SU-DHL-6 (cell line): ENCODE measurements around the gene CSN2.

Experiments used
- H2AFZ ChIP-seq: fragments of 200-600 bp; sonication (generic); 2 replicates; pipeline ENCODE4 v1.6.1; 2014; ENCODE audit warnings: low read depth, mild to moderate bottlenecking, moderate library complexity, mixed read lengths, antibody characterized with exemption, low read length; ENCODE audit not compliant: severe bottlenecking
- H3F3A ChIP-seq: fragments of 200-600 bp; shearing (Covaris generic); 2 replicates; pipeline ENCODE4 v1.6.0; 2016; ENCODE audit warnings: antibody characterized with exemption, mild to moderate bottlenecking; ENCODE audit not compliant: insufficient read depth
- H3K27ac ChIP-seq: fragments of 200-600 bp; sonication (generic); 2 replicates; pipeline ENCODE4 v1.5.1; 2016; ENCODE audit warnings: low read depth, mild to moderate bottlenecking, low read length, moderate library complexity, mixed read lengths
- H3K27me3 ChIP-seq: fragments of 200-600 bp; sonication (generic), shearing (Covaris generic); 2 replicates; pipeline ENCODE4 v1.6.0; 2014; ENCODE audit warnings: mild to moderate bottlenecking, low read length
- H3K36me3 ChIP-seq: fragments of 200-600 bp; sonication (generic); 2 replicates; pipeline ENCODE4 v1.6.1; 2014; ENCODE audit warnings: mild to moderate bottlenecking, low read length, mixed read lengths
- H3K4me2 ChIP-seq: fragments of 300-600, 200-600 bp; shearing (Covaris generic), sonication (generic); 2 replicates; pipeline ENCODE4 v1.6.0; 2014; ENCODE audit warnings: low read length, low read depth, mild to moderate bottlenecking; ENCODE audit not compliant: poor library complexity, severe bottlenecking
- H3K4me3 ChIP-seq: fragments of 200-600 bp; sonication (generic); 2 replicates; pipeline ENCODE4 v1.5.1; 2014; ENCODE audit warnings: antibody characterized with exemption, low read length, mild to moderate bottlenecking, mixed read lengths; ENCODE audit not compliant: insufficient read depth, poor library complexity, severe bottlenecking
- H3K79me2 ChIP-seq: fragments of 200-600 bp; sonication (generic); 2 replicates; pipeline ENCODE4 v1.6.1; 2014; ENCODE audit warnings: mild to moderate bottlenecking, low read length, moderate library complexity; ENCODE audit not compliant: insufficient read depth
- H3K9ac ChIP-seq: fragments of 200-600 bp; sonication (generic); 2 replicates; pipeline ENCODE4 v1.7.0; 2014; ENCODE audit warnings: mild to moderate bottlenecking, low read length
- H3K9me2 ChIP-seq: fragments of 200-600 bp; sonication (generic); replicated peaks from 2 replicates; pipeline ENCODE4 v1.6.1; 2014; ENCODE audit warnings: low read length; ENCODE audit not compliant: insufficient read depth
- H3K9me3 ChIP-seq: fragments of 200-600 bp; sonication (generic); 2 replicates; pipeline ENCODE4 v1.6.1; 2014; ENCODE audit warnings: low read length, mixed read lengths; ENCODE audit not compliant: insufficient read depth
- H4K20me1 ChIP-seq: fragments of 200-600 bp; sonication (generic); 2 replicates; pipeline ENCODE4 v1.6.1; 2014; ENCODE audit warnings: low read depth, mild to moderate bottlenecking, antibody characterized with exemption, low read length, moderate library complexity, mixed read lengths
- CTCF ChIP-seq: fragments of 200-600 bp; sonication (generic); IDR thresholded peaks from one replicate; pipeline ENCODE4 v1.5.1; 2017; ENCODE audit warnings: antibody characterized with exemption, mild to moderate bottlenecking, low read length, moderate library complexity; ENCODE audit not compliant: insufficient read depth, poor library complexity, severe bottlenecking
- EZH2phosphoT487 ChIP-seq: fragments of 200-600 bp; sonication (generic), shearing (Covaris generic); conservative IDR thresholded peaks from 2 replicates; pipeline ENCODE4 v1.6.1; 2018; ENCODE audit warnings: mild to moderate bottlenecking, antibody characterized with exemption, low read length, moderate library complexity, mixed read lengths

The CSN2 gene

GRCh38 chr4:69965628-69966027 is at the start of gene CSN2:
Gene CSN2, minus strand, starts transcription at chr4:69965728. Its CDS starts 4,733 bp downstream, at chr4:69960995.
- Histone ChIP-seq H3K9me3 (no peaks in the 10 kb centered on the region), H3K4me2 (no peak within 1 kb of the TSS), H3K27ac (no peak within 1 kb of the TSS), H2AFZ (no peak within 1 kb of the TSS), H3K9ac (no peak within 1 kb of the TSS), H3F3A (no peaks in the 10 kb centered on the region), H3K4me3 (no peak within 1 kb of the TSS), H3K79me2 (no peaks in the 10 kb centered on the region), H3K9me2 (no peaks in the 10 kb centered on the region), H3K27me3 (no peaks in the 10 kb centered on the region), H4K20me1 (no peaks in the 10 kb centered on the region), H3K36me3 (no peaks in the 10 kb centered on the region)
- TF ChIP-seq EZH2phosphoT487 (no peak), CTCF (no peak)

- Histone ChIP-seq H3K9me3 (no peaks in the 10 kb centered on the region), H3K4me3 (no peak overlapping the region), H3K9ac (no peak overlapping the region), H3K79me2 (no peaks in the 10 kb centered on the region), H3K27ac (no peak overlapping the region), H3K36me3 (no peaks in the 10 kb centered on the region), H4K20me1 (no peaks in the 10 kb centered on the region), H3K27me3 (no peaks in the 10 kb centered on the region), H3K9me2 (no peaks in the 10 kb centered on the region), H3F3A (no peaks in the 10 kb centered on the region), H3K4me2 (no peak overlapping the region), H2AFZ (no peak overlapping the region)
- TF ChIP-seq CTCF (no peak), EZH2phosphoT487 (no peak)
Measured at GRCh38 chr4:70008771-70009170, 43.2 kb upstream of the CSN2 start.

- TF ChIP-seq CTCF (no peak), EZH2phosphoT487 (no peak)
- Histone ChIP-seq H3F3A (no peaks in the 10 kb centered on the region), H2AFZ (no peak overlapping the region), H3K9ac (no peak overlapping the region), H3K9me3 (no peaks in the 10 kb centered on the region), H3K4me3 (no peak overlapping the region), H3K79me2 (no peaks in the 10 kb centered on the region), H3K36me3 (no peaks in the 10 kb centered on the region), H3K9me2 (no peaks in the 10 kb centered on the region), H4K20me1 (no peaks in the 10 kb centered on the region), H3K27me3 (no peaks in the 10 kb centered on the region), H3K4me2 (no peak overlapping the region), H3K27ac (no peak overlapping the region)
Measured at GRCh38 chr4:70002507-70002906, 37.0 kb upstream of the CSN2 start.

GRCh38 chr4:70000711-70001110 is 35.2 kb upstream of the CSN2 start:
- TF ChIP-seq CTCF (no peak), EZH2phosphoT487 (no peak)
- H3K9me2 ChIP-seq = no peaks in the 10 kb centered on the region
- H3K79me2 ChIP-seq = no peaks in the 10 kb centered on the region
- no peak overlapping the region for H3K4me3 ChIP-seq
- no peaks in the 10 kb centered on the region for H3K9me3 ChIP-seq
- no peak overlapping the region for H2AFZ ChIP-seq
- no peaks in the 10 kb centered on the region for H4K20me1 ChIP-seq
- H3K9ac ChIP-seq = no peak overlapping the region
- no peaks in the 10 kb centered on the region for H3K36me3 ChIP-seq
- H3K27ac ChIP-seq = no peak overlapping the region
- H3K4me2 ChIP-seq = no peak overlapping the region
- H3K27me3 ChIP-seq = no peaks in the 10 kb centered on the region
- no peaks in the 10 kb centered on the region for H3F3A ChIP-seq
